Esophagus (tissue), 2 donors: Measurements from ENCODE around the gene TLX2. TPM values are rescaled to one million over a fixed set of nuclear protein-coding genes. Genes with fewer than 3 reads are reported as not detected.
A peak's percentile ranks its signal among the peaks of the same experiment; 100 is the strongest.

Source experiments
- H3K27ac ChIP-seq, 2 donors: one replicate each; pipeline ENCODE4 v1.5.1; 2013; ENCODE audit warnings: low read depth in 2 of 2, mild to moderate bottlenecking in 2 of 2, inconsistent platforms in 1 of 2, low read length in 1 of 2, moderate library complexity in 1 of 2
- H3K27me3 ChIP-seq, 2 donors: one replicate each; pipeline ENCODE4 v1.6.1; 2013; ENCODE audit warnings: low read length in 2 of 2, control low read depth in 1 of 2, mild to moderate bottlenecking in 1 of 2; ENCODE audit not compliant: insufficient read depth in 2 of 2, control insufficient read depth in 1 of 2
- H3K36me3 ChIP-seq, 2 donors: one replicate each; pipeline ENCODE4 v1.6.1; 2013; ENCODE audit warnings: low read length in 1 of 2; ENCODE audit not compliant: control insufficient read depth in 2 of 2, insufficient read depth in 2 of 2
- H3K4me1 ChIP-seq, 2 donors: one replicate each; pipeline ENCODE4 v1.6.1; 2013; ENCODE audit warnings: low read length in 1 of 2; ENCODE audit not compliant: control insufficient read depth in 2 of 2, insufficient read depth in 2 of 2
- H3K4me3 ChIP-seq, 2 donors: one replicate each; pipeline ENCODE4 v1.5.1; 2013; ENCODE audit warnings: low read length in 2 of 2, mild to moderate bottlenecking in 2 of 2, low read depth in 1 of 2, moderate library complexity in 1 of 2
- H3K9me3 ChIP-seq, 2 donors: one replicate each; pipeline ENCODE4 v1.6.1; 2013; ENCODE audit warnings: mild to moderate bottlenecking in 2 of 2, low read depth in 1 of 2, low read length in 1 of 2, moderate library complexity in 1 of 2; ENCODE audit not compliant: control insufficient read depth in 2 of 2, insufficient read depth in 1 of 2
- WGBS, 2 donors: extraction: QIAGEN DNeasy Blood & Tissue Kit; methylation state at CpG; one replicate each; pipeline ENCODE4 v1.1.7; 2013; 5-methylcytosine and 5-hydroxymethylcytosine counted together
- polyA plus RNA-seq, 2 donors: library from polyadenylated mRNA; stranded (reverse); fragments of 200-250 nt; gene quantifications; one replicate each; pipeline ENCODE4 v1.2.3, GENCODE V29; 2013
- donor health status: healthy with polysubstance abuse.
- donor health status: Bipolar disorder and iron deficiency.

TLX2 gene
- polyA plus RNA-seq, 2 donors, result 0.01 TPM; not detected in 1

DNA sequence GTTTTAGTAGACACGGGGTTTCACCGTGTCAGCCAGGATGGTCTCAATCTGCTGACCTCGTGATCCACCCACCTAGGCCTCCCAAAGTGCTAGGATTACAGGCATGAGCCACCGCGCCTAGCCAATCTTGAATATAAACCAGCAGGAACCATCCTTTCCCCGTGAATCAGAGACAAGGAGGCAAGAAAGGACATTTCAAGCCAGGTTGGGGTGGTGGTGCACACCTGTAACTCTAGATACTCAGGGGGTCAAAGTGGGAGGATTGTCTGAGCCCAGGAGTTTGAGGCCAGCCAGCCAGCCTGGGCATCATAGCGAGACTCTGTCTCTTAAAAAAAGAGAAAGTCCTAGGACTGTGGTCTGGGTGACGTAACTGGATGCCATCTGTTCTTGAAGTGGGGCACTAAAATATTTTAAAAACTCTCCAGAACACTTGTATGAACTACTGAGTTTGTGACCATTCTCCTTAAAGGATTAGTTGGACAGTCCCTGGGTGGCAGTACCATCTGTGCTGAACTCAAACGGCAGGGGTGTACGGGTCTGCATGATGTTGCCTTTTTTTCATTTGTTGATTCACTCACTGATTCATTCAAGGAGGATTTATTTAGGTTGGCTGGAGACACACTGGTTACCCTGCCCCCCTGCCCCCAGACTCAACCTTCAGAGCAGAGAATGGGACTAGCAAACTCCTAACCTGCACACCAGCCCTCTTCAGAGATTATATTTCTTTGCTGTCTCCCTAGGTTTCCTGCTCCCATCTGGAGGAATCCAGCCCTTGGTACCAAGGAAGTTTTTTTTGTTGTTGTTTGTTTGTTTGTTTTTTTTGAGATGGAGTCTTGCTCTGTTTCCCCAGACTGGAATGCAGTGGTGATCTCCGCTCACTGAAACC, 2.9 kb upstream of the TLX2 start:
- Histone ChIP-seq H3K27ac (no peak overlapping the region), H3K27me3 (peaks cover 4 to 30% of the 10 kb centered on the region in 2 donors), H3K4me3 (no peak overlapping the region), H3K36me3 (no peaks in the 10 kb centered on the region), H3K9me3 (peaks cover 0 to 8% of the 10 kb centered on the region in 2 donors), H3K4me1 (peaks cover 18 to 22% of the 10 kb centered on the region in 2 donors)
- 40 to 44% methylated on average over 11 of the region's 11 CpGs for WGBS, 2 donors

DNA sequence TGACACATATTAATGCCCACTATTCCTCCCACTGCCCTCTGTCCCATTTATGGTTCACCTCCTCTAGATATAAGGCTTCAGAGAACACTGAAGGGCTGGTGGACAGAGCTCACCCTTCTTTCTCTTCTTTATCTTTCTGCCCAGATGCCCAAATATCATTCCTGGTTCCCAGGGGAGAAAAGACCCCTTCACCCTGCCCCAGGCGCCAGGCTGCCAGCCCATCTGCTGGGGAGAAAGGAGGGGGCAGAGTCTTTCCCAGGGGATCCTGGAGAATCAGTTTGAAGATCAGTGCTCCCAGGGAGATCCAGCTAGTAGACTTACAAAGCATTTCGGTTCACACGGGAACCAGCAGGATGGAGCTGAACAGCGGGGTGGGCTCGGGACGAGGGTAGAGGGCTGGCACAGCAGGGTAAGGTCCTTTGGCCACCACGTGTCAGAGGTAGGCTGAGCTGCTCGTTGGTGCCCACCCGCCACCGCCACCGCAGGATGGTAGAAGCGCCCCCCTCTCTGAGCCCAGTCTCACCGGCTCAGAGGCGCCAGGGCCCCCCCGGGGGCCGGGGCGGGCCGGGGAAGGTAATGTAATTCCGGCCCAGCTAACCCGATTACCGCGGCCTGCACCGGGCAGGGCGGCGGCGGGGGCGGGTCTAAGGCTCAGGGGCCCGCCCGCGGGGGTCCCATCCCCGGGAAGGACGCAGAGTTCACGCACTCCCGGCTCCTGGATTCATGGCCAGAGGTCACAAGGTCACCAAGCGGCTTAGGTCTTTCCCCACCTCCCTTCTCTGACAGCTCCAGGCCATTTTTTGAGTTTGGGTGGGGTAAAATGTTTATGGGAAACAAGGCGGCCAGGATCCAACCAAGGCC, 1.3 kb upstream of the TLX2 start:
- Histone ChIP-seq H3K36me3 (no peaks in the 10 kb centered on the region), H3K4me3 (no peak overlapping the region), H3K4me1 (peaks cover 18 to 20% of the 10 kb centered on the region in 2 donors), H3K27me3 (peaks cover 4 to 34% of the 10 kb centered on the region in 2 donors), H3K27ac (no peak overlapping the region), H3K9me3 (peaks cover 0 to 8% of the 10 kb centered on the region in 2 donors)
- 13% methylated on average over 35 to 36 of the region's 36 CpGs for WGBS, 2 donors

DNA sequence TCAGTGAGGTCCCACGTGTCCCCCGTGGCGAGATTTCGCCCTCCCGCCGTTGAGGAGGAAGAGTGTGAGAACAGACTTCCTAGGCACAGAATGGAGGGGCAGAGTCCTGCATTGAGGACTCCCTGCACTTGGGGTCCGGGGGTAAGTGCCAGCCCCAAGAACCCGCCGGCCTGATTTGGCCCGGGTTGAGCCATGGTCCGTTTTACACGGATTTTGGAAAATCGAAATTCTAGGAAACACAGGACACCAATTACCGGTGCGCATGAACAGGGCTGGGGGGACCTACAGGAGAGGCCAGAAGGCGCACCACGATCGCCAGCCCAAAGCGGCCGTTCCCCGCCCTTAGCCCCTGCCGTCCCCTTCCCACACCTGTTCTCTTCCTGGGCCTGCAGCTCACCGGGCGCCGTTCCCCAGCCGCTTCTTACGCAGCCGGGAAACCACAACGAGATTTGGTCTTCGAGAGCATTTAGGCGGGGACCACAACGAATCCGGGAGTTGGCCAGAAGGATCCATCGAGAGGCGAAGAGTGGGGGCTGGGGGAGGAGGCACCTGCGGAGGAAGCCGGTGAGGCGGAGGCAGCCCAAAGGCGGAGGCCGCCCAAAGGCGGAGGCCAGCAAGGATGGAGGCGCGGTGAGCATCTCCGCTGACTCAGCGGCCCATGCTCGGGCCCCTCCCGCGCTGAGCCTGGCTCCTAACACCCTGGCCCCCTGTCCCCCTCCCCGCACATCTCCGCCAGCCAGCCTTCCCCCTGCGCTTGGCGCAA, 464 bp upstream of the TLX2 start:
- Histone ChIP-seq H3K9me3 (peaks cover 0 to 8% of the 10 kb centered on the region in 2 donors), H3K4me1 (peaks cover 18 to 20% of the 10 kb centered on the region in 2 donors), H3K36me3 (no peaks in the 10 kb centered on the region), H3K27me3 (peaks cover 4 to 34% of the 10 kb centered on the region in 2 donors), H3K27ac (no peak overlapping the region), H3K4me3 (no peak overlapping the region)
- WGBS, 2 donors, result 8 to 10% methylated on average over 46 to 52 of the region's 52 CpGs

DNA sequence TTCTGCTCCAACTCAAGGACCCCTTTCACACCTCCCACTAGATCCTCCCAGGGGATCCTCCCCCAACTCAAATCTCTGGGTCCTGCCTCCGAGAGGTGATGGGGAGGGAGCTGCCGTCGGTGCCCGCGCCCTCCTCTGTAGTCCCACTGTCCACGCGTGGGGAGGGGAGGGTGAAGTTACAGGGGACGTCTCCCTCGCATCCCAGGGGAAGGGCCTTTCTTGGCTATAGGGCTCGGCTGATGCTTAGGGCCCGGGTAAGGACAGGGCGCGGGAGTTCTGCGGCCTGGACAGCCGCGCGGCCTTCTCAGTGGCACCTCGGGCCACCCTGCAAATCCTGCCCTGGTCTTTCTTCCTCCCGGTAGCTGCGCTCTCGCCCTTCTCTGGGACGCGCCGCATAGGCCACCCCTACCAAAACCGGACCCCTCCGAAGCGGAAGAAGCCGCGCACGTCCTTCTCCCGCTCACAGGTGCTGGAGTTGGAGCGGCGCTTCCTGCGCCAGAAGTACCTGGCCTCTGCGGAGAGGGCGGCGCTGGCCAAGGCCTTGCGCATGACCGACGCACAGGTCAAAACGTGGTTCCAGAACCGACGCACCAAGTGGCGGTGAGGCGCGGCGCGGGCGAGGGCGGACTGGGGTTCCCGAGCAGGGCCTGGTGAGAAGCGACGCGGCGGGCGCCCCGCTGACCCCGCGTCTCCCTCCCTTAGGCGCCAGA, 1.2 kb downstream of the TLX2 start:
- Histone ChIP-seq H3K4me3 (peak overlapping the region; percentile 13 to 20), H3K9me3 (peaks cover 0 to 8% of the 10 kb centered on the region in 2 donors), H3K4me1 (peaks cover 18 to 20% of the 10 kb centered on the region in 2 donors), H3K36me3 (no peaks in the 10 kb centered on the region), H3K27me3 (peaks cover 4 to 34% of the 10 kb centered on the region in 2 donors), H3K27ac (no peak overlapping the region)
- 6 to 7% methylated on average over 59 to 60 of the region's 60 CpGs for whole genome bisulfite sequencing, 2 donors

DNA sequence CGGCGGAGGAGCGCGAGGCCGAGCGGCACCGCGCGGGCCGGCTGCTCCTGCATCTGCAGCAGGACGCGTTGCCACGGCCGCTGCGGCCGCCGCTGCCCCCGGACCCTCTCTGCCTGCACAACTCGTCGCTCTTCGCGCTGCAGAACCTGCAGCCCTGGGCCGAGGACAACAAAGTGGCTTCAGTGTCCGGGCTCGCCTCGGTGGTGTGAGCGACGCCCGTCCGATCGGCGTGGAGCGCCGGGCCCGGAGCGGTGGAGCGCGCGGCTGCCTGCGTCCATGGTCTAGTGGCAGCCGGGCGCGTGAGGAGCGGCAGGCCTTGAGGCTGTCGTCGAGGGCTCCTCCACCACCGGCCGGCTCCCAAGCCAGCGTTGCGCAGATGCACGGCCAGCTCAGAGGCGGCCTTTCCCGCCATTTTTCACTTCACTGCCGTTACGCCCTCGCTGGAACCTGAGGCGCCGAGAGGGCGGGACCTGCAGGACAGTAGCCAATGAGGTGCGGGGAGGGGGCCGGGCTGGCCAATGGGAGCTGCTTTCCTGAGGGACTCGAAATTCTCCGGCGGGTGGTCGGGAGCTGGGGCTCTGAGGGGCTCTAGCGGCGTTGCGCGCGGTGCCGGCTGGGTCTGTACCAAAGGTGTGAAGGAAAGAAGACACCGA, 1.9 kb downstream of the TLX2 start:
- WGBS, 2 donors, result 7 to 11% methylated on average over 70 to 72 of the region's 72 CpGs
- Histone ChIP-seq H3K9me3 (peaks cover 0 to 8% of the 10 kb centered on the region in 2 donors), H3K4me3 (peak overlapping the region; percentile 20 to 24), H3K27me3 (peaks cover 4 to 34% of the 10 kb centered on the region in 2 donors), H3K4me1 (peaks cover 18 to 20% of the 10 kb centered on the region in 2 donors), H3K27ac (no peak overlapping the region), H3K36me3 (no peaks in the 10 kb centered on the region)

DNA sequence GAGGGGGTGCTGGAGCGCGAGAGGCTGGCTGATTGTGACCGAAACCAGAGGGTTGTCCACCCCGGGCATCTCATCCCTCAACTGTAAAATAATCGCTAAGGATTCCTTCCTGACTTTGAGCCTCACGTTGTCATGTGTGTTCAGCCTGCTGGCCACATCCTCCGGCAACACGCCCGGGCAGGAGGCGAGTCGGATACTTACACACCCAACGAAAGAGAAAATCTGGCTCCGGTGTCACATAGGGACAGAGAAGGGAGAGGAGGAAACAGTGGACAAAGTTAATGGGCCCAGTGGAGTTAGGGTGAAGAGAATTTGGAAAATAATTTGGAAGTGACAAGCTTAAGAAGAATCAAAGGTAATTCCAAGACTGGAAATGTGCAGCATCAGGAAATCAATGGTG, 2.4 kb downstream of the TLX2 start:
- Histone ChIP-seq H3K4me3 (peak overlapping the region in 1 of 2 donors; percentile 20), H3K9me3 (peaks cover 0 to 8% of the 10 kb centered on the region in 2 donors), H3K36me3 (no peaks in the 10 kb centered on the region), H3K4me1 (peaks cover 18 to 20% of the 10 kb centered on the region in 2 donors), H3K27me3 (peaks cover 4 to 34% of the 10 kb centered on the region in 2 donors), H3K27ac (no peak overlapping the region)
- 62 to 67% methylated on average over 13 of the region's 13 CpGs for WGBS, 2 donors

DNA sequence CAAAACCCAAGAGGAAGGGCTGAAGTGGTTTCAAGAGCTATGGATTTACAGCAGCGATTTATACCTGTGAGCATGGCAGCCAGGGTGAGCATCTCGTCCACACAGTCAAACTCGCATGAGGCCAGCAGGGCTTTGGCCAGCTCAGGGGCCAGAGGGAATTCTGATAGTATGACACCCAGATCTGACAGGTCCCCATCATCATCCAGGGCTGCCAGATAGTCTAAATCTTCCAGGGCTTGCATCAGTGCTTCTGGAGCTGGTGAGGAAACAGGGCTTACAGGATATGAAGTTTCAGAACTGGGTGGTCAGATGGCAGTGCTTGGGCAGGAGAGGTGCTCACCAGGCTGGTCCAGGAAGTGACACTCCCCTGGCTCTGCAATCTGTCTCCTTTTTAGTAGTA, 8.3 kb downstream of the TLX2 start:
- 74 to 83% methylated on average over 3 of the region's 3 CpGs for WGBS, 2 donors
- no peaks in the 10 kb centered on the region for H3K27me3 ChIP-seq
- H3K27ac ChIP-seq, result no peak overlapping the region
- H3K9me3 ChIP-seq, result no peaks in the 10 kb centered on the region
- no peaks in the 10 kb centered on the region for H3K4me1 ChIP-seq
- H3K36me3 ChIP-seq, result peaks cover 7 to 8% of the 10 kb centered on the region in 2 donors
- no peak overlapping the region for H3K4me3 ChIP-seq

DNA sequence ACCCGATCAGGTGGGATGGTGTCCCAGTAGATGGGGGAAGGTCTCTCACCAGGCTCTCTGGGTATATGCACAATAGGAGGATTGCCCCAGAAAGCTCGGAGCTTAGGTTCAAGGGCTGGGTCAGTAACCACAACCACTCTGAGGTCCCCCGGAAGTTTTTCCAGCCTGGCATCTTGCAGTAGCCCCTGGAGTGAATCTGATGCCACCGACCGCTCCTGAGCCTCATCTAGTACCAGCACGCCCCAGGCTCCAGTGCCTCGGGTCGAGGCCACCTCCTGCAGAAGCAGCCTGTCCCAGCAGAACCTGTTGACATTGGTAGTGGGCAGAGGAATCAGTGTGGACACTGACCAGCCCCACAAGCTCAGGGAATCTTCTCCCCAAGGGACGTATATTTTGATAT, 9.8 kb downstream of the TLX2 start:
- H3K27ac ChIP-seq, result no peak overlapping the region
- H3K4me1 ChIP-seq, result peaks cover 4 to 8% of the 10 kb centered on the region in 2 donors
- WGBS, 2 donors, result 79 to 82% methylated on average over 9 of the region's 9 CpGs
- H3K36me3 ChIP-seq, result peaks cover 7 to 11% of the 10 kb centered on the region in 2 donors
- H3K27me3 ChIP-seq, result no peaks in the 10 kb centered on the region
- H3K9me3 ChIP-seq, result no peaks in the 10 kb centered on the region
- no peak overlapping the region for H3K4me3 ChIP-seq
